GM19351 (cell line): ENCODE data around the gene RAD17.
"Not testable (repeated sequence)": the region's sequence is repeated elsewhere in the genome, so short reads cannot be mapped to it uniquely, and the experiment has no call there.

Experiments
- ATAC-seq: cut with Tn5 transposase; IDR thresholded peaks from one replicate; pipeline ENCODE4 v1.9.1; 2021; ENCODE audit warnings: mild to moderate bottlenecking, moderate library complexity; ENCODE audit not compliant: unreplicated experiment

RAD17 gene

DNA sequence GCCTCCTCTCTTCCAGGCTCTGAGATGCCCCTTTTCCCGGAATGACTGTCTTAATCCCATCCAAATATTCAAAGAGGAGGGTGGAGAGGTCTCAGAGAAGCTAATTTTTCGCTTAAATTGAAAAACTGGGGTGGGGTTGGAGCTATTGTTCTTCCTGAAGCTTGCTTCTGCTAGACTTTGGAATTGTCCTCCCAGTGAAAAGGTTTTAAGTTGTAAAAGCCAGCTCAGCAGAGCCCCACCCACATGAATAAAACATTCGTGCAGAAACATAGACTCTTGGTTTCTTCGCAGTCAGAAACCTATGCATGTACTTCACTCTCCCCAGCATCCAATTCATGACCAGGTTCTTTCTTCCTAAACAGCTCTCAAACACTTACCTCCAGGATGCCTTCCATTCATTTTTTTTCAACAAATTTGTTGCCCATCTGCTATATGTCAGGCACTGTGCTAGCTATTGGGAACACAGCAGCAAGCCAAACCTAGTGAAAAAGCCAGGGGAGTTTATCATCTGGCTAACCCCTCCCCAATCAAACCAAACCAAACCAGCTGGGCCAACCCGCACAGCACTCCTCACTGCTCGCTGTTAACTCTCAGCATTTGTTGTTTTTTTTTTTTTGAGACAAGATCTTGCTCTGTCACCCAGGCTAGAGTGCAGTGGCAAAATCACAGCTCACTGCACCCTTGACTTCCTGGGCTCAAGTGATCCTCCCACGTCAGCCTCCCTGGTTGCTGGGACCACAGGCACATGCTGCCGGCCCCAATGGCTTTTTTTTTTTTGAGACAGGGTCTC is 85.0 kb downstream of the RAD17 start:
- no peak for ATAC-seq

DNA sequence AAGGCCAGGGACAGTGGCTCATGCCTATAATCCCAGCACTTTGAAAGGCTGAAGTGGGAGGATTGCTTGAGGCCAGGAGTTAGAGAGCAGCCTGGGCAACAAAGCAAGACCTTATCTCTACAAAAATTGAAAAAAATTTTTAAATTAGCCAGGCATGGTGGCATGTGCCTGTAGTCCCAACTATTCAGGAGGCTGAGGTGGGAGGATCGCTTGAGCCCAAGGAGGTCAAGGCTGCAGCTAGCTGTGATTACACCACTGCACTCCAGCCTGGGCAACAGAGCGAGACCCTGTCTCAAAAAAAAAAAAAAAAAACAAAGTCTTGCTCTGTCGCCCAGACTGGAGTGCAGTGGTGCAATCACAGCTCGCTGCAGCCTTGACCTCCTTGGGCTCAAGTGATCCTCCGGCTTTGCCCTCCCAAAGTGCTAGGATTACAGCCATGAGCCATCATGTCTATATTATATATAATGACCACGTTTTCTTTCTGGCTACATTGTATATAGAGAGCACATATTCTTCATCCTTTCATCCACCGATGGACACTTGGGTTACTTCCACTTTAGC is 85.9 kb downstream of the RAD17 start:
- not testable (repeated sequence) for ATAC-seq

DNA sequence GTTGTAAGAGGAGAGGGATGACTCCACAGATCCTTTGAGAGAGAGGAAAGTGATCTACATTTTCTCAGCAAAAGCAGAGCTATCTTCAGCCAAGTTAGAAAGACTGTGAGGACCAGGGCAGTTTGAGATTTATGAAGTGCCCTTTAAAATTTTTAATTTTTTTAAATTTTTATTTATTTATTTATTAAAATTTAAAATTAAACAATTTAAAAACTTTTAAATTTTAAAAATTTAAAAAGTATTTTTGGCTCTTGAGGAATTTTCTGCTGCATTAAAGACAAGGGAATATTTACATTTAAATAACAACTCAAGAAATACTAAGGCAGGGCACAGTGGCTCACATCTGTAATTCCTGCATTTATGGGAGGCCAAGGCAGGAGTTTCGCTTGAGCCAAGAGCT is 92.6 kb downstream of the RAD17 start:
- no peak for ATAC-seq
